ENCODE data around the gene HPS4.
"Not testable (repeated sequence)": the region's sequence is repeated elsewhere in the genome, so short reads cannot be mapped to it uniquely, and the experiment has no call there.

HPS4 gene

GRCh38 chr22:26409719-26410335 lies 73.8 kb downstream of the HPS4 start:
- no peak for DNase-seq (ENCODE audit: low spot score)

GRCh38 chr22:26408562-26409220 lies 74.9 kb downstream of the HPS4 start:
- DNase-seq (ENCODE audit: low spot score): not testable (repeated sequence)

DNA sequence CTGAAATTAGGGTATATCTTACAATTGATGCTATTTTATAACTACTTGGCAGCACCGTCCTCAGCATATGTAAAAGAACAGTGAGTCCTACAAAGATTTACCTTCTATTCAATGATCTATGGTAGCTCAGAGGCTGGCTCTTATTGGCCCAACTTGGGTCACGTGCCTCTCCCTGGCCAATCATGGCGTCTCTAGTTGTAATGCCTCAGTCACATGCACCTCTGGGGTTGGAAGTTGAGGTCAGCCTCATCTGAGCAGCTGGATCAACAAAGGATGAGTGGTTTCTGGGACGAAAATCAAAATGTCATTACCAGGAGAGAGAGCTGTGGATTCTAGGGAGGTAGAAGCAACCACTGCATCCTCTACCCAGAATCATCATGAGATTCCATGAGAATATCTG lies 77.5 kb downstream of the HPS4 start:
- no peak for DNase-seq (ENCODE audit: low spot score)

DNA sequence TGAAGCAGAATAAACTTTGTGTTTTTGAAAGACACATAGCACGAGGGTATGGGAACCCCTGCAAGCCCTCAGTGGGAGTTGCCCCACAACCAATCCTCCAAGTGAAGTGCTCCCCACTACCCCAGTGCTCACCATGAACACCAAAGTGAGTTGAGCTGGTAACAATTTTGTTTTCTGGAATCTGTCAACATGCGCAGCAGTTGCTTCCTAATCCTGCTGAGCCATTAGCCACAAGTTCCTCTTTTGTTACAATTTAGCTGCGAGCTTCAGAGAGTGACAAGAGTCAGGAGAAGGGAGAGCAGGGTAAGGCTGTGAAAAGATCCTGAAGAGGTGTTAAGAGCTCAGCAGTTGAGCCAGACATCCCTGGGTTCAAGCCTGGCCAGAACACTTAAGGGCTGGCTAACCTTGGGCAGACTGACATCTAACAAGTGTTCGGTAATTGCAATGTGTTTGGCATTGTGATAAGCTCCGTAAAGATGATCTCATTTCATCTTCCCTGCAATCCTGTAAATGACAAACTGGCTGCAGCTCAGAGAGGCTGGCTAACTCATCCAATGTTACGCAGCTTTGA lies 78.6 kb downstream of the HPS4 start:
- peak; percentile 16 for DNase-seq (ENCODE audit: low spot score)

DNA sequence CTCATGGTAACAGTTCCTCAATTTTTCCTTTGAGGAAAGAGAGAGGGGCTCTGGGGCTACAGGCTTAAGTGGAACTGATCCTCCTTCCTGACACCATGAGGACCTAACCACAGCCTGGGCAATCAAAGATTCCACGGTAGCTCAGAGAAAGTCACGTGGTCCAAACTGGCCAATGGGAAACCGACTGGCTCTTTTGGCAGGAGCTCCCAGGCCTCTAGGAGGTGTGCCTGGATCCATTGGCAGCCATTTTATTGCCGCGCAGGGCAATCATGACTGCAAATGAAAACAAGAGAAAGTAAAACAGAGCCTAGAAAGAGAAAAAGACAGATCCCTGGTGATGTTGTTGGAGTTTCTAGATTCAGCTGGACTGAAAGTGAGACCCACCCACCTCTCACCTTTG lies 81.9 kb downstream of the HPS4 start:
- no peak for DNase-seq (ENCODE audit: low spot score)

Measured in globus pallidus (tissue), 1 donor.